ENCODE measurements around the gene OLFM2.
"Not testable (repeated sequence)": the region's sequence is repeated elsewhere in the genome, so short reads cannot be mapped to it uniquely, and the experiment has no call there.

The OLFM2 gene

DNA sequence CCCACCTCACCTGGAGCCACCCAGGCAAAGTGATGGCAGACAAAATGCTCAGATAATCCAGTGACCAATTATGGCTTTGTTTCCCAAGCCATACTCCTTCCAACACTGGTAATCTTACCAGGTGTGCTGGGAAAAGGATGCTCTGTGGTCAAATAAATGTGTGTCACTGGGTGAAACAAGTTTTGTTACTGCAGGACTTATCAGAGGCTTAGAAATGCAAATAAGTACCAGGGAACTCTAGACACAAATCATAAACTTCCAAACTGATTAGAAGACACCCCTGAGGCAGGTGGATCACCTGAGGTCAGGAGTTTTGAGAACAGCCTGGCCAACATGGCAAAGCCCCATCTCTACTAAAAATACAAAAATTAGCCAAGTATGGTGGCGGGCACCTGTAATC lies 74.8 kb downstream of the OLFM2 start:
- DNase-seq (ENCODE audit: low read depth in 2 of 2) = no peak

DNA sequence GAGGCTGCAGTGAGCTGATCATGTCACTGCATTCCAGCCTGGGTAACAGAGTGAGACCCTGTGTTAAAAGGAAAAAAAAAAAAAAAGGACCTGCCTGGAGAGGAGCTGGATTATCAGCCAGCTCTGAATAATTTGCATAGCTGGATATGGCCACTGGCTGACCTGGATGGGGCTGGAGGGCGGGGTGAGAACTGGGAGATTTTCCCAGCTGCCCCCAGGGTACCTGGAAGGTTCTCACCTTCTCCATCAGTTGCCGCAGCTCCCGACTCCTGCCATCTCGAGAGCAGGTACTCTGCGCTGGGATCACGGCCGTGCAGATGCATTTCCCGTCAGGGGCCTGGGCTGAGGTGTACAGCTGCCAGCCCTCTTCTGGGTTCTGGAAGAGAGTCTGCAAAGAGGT lies 75.9 kb downstream of the OLFM2 start:
- DNase-seq (ENCODE audit: low read depth in 2 of 2) = no peak

DNA sequence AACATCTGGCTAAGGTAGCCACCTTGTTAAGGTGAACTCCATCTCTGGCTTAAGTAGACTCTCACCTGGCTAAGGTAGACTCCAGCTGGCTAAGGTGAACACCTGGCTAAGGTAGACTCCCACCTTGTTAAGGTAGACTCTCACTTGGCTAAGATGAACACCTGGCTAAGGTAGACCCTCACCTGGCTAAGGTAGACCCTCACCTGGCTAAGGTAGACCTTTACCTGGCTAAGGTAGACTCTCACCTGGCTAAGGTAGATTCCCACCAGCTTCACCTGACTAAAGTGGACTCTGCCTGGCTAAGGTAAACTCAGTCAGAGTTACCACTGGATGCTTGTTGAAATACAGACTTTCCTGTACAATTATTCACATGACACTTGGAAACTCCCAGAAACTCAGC lies 77.5 kb downstream of the OLFM2 start:
- no peak for DNase-seq (ENCODE audit: low read depth in 2 of 2)

DNA sequence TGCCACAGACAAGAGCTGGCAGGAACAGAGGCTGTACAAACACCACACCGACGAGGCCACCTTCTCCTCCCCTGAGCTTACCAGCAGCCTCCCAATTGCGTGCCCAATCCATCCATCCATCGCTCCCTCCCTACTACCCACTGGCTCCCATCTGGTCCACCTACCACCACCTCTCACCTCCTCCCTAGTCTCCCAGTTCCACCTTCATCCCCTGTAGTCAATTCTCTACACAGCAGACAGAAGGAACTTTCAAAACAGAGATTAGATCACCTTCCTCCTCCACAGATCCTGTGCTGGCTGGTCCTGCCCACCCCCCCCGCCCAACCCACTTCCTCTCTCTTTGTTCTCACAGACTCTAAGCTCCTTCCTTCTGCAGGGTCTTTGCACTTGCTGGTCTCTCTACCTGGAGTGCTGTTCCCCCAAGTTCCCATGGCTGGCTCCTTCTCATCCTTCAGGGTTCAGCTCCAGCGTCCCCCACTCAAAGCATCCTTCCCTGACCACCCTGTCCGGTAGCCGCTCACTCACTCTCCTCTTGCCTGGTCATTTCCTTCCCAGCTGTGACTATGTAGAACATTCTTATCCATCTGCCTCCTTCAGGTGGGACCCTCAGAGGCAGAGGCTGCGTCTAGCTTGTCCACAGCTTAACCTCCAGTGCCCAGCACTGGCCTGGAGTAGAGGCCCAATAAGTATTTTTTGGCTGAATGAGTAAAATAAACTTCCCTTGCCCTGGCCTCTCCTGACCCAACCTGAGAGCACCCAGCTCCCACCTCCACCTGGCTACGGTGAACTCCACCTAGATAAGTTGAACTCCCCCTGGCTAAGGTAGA lies 78.2 kb downstream of the OLFM2 start:
- no peak for DNase-seq (ENCODE audit: low read depth in 2 of 2)

DNA sequence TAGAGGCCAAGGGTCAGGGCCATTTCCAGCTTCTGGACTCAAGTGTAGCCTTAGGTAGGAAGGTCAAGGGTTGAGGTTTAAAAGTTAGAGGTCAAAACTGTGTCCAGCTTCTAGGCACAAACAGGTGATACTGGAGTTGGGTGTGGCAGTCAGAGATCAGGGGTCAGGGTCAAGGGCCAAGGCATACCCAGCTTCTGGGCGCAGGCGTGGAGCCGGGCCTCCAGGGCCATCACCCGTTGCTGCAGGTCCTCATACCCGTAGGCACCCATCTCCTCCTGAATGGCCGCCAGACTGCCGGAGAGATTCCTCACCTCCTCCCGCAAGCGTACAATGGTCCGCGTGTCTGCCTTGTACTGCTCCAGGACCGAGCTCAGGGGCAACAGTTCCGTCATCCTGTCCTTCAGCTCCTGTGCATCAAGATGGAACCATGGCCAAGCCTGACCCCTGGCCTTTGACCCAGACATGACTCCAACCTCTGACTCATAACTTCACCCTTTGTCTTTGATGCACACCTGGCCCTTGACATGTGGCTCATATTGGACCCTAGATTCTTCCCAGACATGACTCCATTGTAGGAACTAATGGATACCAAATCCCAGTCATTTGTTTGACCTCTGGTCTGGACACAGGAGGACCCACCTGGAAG lies 79.1 kb downstream of the OLFM2 start:
- no peak for DNase-seq (ENCODE audit: low read depth in 2 of 2)

DNA sequence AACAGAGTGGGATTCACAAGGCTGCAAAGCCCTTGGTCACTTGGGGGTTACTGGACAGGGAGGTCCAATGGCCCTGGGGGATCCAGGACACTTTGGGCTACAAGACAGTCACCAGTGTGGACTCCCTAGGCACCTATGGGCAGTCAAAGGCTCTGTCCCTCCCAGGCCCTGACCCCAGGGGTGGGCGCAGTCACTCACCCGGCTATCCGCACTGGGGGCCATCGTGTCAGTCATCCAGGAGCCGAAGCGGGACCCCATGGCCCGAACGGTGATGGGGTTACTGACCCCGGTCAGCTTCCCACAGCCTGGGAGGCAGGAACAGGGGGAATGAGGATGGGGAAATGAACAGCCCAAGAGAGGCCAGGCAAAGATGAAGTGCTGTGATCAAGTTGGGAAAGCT lies 79.7 kb downstream of the OLFM2 start:
- no peak for DNase-seq (ENCODE audit: low read depth in 2 of 2)

DNA sequence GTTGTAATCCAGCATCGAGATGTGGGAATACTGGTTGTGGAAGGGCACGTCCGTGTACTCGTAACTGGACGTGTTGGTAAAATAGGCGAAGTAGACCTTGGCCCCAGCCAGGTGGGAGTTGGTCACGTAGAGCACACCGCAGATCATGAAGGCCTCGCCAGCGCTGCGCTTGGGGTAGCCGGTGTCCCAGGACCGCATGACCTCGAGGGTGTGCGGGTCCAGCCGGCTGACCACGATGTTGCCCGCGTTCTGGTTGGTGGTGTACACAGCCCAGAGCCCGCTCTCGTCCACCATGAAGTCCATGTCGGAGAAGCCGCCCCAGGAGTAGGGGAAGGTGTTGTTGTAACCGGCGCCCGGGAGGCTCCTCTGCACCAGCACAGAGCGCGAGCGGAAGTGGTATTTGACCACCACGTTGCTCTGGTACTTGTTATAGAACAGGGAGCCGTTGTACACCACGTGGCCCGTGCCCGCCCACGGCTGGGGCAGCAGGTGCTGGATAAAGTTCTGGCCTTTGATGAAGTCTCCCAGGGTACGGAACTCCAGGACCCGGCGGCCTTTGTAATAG lies 82.0 kb downstream of the OLFM2 start:
- DNase-seq (ENCODE audit: low read depth in 2 of 2) = no peak

DNA sequence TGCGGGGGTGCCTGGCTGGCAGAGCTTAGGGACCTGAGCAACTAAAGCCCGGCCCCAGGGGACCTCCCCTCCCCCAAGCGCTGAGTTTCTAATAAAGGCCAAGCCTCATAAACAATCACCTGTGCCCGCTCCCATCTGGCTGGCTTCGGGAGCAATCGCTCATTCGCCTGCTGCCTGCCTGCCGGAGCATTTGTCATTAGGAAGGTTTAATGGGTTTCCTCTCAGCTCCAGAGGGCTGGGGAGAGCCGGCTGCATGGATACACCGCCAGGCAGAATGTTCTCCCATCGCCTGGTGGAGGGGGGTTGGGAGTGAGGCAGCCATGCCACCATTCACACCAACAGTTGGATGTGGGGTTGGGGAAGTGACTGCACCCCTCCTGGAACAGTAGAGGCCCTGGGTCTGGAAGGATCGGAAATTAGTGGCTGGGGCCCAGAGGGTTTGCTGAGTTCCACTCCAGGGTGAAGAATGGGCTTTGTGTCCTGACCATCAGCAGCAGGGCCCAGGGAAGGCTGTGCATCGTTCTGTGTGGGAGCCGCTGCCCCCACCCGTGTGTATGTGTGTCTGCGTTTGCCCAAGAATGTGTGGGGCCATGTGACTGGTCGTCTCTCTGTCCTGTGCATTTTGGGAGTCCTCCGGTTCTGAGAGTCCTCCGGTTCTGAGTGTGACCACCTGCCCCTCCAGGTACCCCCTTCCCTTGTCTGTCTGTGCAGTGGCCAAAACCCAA lies 85.9 kb downstream of the OLFM2 start:
- no peak for DNase-seq (ENCODE audit: low read depth in 2 of 2)

DNA sequence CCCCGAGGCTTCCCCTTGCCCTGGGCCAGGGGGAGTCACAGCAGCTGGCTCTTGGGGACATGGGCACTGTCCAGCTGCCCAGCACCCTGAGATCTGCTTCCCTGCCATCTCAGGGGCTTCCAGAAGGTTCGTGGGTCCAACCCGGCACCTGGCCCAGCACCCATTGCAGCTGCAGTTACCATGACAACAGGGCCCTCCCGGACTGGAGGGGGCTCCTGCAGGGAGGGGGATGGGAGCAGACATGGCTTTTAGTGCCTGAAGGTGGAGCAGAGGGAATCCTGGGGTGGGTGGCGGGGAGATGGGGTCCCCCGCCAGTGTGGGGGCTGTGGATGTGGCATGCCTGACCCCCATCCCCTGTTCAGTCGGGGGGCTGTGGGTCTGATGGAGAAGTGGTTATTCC lies 86.5 kb downstream of the OLFM2 start:
- no peak for DNase-seq (ENCODE audit: low read depth in 2 of 2)

DNA sequence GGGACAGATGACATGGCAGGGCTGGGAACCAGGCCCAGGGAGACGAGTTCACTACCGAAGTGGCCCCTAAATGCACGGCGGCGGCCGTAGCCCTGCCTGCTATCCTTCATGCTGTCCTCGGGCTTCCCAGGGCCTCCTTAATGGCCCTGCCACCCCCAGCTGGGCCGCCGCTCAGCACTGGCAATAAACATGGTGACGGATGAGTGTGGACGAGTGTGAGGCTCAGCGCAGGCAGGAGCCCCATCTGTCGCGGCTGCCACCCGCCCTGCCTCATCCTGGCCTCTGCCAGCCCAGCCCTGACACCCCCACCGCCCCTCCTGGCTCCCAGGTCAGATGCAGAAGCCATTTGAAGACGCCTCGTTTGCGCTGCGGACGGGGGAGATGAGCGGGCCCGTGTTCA lies 87.6 kb downstream of the OLFM2 start:
- DNase-seq (ENCODE audit: low read depth in 2 of 2) = no peak

DNA sequence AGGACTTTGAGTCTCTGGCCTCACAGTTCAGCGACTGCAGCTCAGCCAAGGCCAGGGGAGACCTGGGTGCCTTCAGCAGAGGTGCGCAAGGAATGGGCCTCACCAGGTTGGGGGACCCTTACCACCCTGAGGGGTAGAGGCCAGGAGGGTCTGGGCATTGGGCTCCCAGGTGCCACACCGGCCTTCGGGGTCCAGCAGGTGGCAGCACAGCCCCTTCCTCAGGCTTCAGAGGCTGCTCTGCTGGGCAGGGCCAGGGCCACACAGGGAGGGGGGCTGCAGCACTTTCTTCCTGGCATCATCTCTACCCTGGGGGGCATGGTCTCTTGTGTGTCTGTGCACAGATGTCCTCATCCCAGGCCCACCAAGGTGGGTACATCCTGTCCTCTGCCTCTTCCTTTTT lies 88.3 kb downstream of the OLFM2 start:
- DNase-seq (ENCODE audit: low read depth in 2 of 2) = no peak

DNA sequence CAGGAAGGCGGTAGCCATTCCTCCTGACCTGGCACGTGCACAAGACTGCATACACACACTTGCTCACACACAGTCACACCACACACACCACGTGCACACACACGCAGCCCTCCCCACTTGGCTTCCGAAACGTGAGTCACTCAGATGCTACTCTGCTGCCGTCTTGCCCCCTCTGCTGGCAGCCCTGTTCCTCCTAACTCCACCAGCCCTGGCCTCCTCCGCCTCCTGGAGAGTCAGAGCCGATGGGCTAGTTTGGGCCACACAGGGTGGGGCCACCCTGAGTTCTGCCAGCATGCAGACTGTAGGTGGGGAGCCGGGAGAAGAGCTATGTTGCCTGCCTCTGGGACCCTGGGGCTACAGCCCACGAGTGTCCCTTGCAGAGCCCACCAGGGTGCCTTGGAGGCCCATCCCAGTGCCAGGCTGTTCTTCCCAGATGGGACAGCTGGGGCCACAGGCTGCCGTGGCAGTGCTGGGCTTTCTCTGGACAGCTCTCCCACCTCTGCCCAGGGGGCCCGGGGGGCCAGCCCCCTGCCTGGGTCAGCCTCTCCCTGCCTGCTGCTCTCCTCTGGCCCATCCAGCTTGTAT lies 89.1 kb downstream of the OLFM2 start:
- peak; percentile 25 to 36 for DNase-seq (ENCODE audit: low read depth in 2 of 2)

DNA sequence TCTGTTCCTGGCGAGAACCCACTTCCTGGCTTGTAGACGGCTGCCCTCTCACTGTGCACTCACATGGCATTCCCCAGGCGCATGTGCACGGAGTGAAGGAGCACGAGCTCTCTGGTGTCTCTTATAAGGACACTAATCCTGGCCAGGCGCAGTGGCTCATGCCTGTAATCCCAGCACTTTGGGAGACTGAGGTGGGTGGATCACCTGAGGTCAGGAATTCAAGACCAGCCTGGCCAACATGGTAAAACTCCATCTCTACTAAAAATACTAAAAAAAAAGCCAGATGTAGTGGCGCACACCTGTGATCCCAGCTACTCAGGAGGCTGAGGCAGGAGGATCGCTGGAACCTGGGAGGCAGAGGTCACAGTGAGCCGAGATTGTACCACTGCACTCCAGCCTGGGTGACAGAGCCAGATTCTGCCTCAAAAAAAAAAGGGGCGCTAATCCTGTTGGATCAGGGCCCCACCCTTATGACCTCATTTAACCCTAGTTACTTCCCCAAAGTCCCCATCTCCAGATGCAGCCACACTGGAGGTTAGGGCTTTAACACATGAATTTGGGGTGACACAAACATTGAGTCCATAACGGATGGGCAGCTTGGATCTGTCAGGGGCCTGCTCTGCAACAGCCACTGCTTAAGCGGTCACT lies 92.6 kb downstream of the OLFM2 start:
- not testable (repeated sequence) for DNase-seq (ENCODE audit: low read depth in 2 of 2)

DNA sequence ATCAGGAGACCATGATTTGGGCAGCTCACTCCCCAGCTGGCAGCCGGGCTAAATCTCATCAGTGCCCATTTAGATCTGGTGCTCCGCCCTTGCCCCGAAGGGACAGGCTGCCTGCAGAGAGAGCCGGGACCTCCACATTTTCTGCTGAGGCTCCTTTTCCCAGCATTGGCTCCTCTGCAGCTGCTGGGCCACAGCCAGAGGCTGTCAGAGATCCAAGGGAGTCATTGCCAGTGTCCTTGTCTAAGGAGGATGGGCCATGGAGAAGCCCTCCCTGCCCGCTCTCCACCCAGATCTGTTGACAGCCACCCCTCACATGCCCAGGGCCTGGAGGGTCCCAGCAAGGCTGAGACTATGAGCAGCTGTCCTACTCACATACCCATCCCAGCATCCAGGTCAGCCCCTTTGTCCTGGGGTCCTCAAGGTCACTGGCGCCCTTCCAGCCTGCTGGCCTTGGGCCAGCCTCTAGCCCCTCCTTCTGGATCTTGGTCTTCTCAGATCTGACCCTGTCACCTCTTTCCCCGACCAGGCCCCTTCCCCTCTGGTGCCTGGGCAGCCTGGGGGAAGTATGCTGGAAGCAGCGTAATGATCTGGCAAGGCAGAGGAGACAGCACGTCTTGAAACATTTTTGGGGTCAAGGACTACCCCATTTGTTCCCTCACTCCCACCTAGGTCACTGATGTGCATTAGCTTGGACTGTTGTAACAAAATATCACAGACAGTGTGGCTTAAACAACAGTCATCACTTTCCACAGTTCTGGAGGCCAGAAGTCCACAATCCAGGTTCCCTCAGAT lies 93.3 kb downstream of the OLFM2 start:
- no peak for DNase-seq (ENCODE audit: low read depth in 2 of 2)

DNA sequence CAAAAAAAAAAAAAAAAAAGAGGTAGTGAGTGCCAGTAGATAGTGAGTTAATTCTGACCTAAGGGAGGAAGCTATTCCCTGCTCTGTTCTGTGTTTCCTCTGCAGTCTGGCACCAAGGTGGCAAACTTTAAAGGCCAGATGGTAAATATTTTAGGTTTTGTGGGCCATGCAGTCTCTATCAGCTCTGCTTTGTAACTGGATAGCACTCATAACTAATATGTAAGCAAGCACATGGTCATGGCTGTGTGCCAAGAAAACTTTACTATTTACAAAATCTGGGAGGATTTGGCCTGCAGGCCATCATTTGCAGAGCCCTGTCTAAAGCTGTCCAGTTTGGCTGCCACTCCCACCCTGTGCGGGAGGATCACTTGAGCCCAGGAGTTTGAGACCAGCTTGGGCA lies 96.9 kb downstream of the OLFM2 start:
- no peak for DNase-seq (ENCODE audit: low read depth in 2 of 2)

DNA sequence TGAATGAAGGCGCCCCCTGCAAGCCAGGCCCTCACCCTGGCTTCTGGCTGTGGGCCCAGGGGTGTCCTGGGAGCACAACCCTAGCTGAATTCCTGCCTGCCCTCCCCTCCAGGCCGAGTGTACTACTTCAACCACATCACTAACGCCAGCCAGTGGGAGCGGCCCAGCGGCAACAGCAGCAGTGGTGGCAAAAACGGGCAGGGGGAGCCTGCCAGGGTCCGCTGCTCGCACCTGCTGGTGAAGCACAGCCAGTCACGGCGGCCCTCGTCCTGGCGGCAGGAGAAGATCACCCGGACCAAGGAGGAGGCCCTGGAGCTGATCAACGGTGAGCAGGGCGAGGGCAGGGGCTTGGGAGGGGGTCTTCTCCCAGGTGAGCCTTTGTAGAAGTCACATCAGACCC lies 98.0 kb downstream of the OLFM2 start:
- DNase-seq (ENCODE audit: low read depth in 2 of 2) = no peak

DNA sequence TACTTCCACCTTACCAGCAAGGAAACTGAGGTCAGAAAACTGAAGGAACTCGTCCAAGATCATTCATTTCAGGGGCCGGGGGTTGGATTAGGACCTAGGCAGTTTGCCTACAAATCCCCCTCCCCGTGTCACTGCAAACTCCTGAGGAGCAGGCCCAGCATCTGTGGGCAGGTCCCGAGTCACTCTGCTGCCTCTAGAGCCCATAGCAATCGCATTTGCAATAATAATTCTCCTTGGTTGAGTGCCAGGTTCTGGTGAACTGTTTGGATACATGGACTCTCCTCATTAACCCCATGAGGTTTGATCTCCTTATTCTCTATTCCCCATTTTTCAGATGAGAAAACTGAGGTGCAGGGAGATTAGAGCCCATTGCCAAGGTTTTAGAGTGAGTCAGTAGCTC lies 100.3 kb downstream of the OLFM2 start:
- no peak for DNase-seq (ENCODE audit: low read depth in 2 of 2)

DNA sequence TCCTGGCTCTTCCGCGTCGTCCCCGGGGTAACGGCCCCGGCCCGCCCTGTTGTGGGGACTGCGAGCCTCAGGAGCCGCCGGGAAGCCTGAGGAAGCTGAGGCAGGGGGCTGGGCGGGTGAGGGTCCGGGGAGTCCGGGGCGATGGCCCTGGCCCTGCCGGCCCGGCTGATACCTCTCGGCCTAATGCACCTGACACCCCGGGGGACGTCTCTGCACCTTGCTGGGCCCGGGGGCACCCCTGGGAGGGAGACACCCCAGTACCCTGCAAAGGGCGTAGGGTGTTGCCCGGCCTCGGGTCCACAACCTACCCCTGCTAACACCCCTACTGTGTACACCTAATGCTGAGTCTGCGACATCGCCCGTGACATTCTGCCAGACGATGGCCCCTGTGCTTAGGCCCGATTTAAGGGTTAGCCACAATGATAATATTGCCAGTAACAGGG lies 100.8 kb downstream of the OLFM2 start:
- DNase-seq (ENCODE audit: low read depth in 2 of 2) = no peak

DNA sequence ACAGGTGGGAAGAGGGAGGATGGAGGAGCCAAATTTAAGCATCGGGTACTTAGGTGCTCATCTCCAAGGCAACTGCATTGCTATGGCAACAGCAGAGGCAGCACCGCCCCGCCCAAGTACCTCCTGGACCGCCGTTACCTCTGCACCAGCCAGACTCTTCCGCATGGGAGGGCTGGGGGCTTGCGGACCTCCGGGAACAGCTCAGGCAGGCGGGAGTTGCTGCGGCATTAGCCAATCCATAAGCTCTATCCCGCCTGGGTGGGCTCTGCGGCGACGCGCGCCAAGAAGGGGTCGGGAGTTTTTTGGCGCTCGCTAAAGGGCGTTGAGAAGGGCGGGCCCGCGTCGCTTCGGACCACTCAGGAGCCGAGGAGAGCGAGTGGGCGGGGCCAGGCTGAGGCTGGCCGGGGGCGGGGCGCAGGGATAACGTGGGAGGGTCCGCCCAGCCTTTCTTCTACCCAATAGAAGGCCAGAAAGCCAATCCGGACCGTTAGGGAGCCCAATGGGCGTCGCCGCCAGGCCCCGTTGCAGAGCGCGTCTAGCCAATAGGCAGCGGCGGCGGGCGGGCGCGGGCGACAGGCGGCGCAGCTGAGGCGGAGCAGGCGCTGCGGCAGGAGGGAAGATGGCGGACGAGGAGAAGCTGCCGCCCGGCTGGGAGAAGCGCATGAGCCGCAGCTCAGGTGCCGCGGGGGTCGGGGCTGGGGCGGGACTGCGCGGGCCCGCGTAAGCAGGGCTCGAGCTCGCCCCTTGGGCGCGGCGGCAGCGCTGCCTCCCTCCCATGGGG lies 101.4 kb downstream of the OLFM2 start, which contains the start of gene PIN1:
PIN1 (plus strand) TSS at position 593 of the 781 bp plus-strand sequence; CDS start at position 620, 27 bp downstream.
- DNase-seq (ENCODE audit: low read depth in 2 of 2) = peak; percentile 98

DNA sequence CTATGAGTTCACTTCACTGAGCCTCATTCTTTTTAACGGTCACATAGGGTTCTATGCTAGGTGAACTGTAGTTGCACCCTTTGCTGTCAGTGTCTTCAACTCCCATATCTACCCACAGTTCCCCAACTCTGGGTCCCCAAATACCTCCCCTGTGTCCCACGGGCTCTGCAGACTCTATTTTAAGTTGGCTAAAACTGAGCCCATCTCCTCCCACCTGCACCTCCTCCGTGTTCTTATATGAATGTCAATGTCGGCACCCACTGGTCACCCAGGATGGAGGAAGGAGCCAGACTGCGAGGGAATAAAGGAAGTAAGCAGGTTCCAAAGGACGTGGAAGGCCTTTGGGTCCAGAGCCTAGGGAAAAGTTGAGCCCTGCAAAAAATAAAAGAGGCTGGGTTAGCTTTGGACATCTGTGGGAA lies 102.0 kb downstream of the OLFM2 start:
- no peak for DNase-seq (ENCODE audit: low read depth in 2 of 2)

Data from activated CD8-positive, alpha-beta memory T cell treated with anti-CD3 and anti-CD28 coated beads for 4 hours (primary cell).